ENCODE data around the gene STON2. TPM values are rescaled to one million over a fixed set of nuclear protein-coding genes. Genes with fewer than 3 reads are reported as not detected.
A peak's percentile ranks its signal among the peaks of the same experiment; 100 is the strongest.

Gene STON2
- total and polyA plus RNA-seq, 9 donors: 9.0 to 34.5 (median 12.1) TPM

- Histone ChIP-seq H3K4me3 (ENCODE audit: low read length) (peak overlapping the region; percentile 90), H3K4me1 (ENCODE audit: control insufficient read depth, insufficient read depth, low read length) (peaks cover 8% of the 10 kb centered on the region), H3K9me3 (replicated peaks; ENCODE audit: control insufficient read depth, low read depth, low read length) (no peaks in the 10 kb centered on the region), H3K27ac (ENCODE audit: low read length) (peak overlapping the region; percentile 99), H3K27me3 (ENCODE audit: control insufficient read depth, insufficient read depth, low read length) (no peaks in the 10 kb centered on the region), H3K36me3 (ENCODE audit: control insufficient read depth, insufficient read depth, low read length) (peaks cover 4% of the 10 kb centered on the region)
- under 1% methylated on average over 61 of the region's 84 CpGs for WGBS (ENCODE audit: insufficient coverage)
- DNase-seq: peak; percentile 60
Measured at GRCh38 chr14:81219759-81220579, 180.2 kb downstream of the STON2 start.

- WGBS (ENCODE audit: insufficient coverage): 0% methylated on average over 21 of the region's 29 CpGs
- Histone ChIP-seq H3K36me3 (ENCODE audit: control insufficient read depth, insufficient read depth, low read length) (peaks cover 4% of the 10 kb centered on the region), H3K27ac (ENCODE audit: low read length) (peak overlapping the region; percentile 99), H3K4me3 (ENCODE audit: low read length) (peak overlapping the region; percentile 90), H3K4me1 (ENCODE audit: control insufficient read depth, insufficient read depth, low read length) (peaks cover 8% of the 10 kb centered on the region), H3K9me3 (replicated peaks; ENCODE audit: control insufficient read depth, low read depth, low read length) (no peaks in the 10 kb centered on the region), H3K27me3 (ENCODE audit: control insufficient read depth, insufficient read depth, low read length) (no peaks in the 10 kb centered on the region)
- DNase-seq: peak; percentile 99
Measured at GRCh38 chr14:81219210-81219758, 180.8 kb downstream of the STON2 start.

DNA sequence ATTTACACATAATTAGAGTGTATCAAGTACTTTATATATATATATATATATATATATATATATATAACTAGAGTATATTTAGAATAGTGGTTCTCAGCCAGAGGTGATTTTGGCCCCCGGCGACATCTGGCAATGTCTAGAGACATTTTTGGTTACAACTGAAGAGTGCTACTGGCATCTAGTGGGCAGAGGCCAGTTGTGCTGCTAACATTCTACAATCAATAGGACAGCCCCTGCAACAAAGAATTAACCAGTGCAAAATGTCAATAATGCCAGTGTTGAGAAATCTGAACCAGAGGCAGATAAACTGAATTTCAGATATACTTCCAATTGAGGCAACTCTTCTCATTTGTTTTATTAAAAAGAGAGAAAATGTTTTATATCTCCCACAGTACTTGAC lies 188.3 kb downstream of the STON2 start:
- H3K9me3 ChIP-seq (replicated peaks; ENCODE audit: control insufficient read depth, low read depth, low read length): no peaks in the 10 kb centered on the region
- WGBS (ENCODE audit: insufficient coverage): no CpG with 5 or more reads among the region's 2 CpGs
- H3K27ac ChIP-seq (ENCODE audit: low read length): no peak overlapping the region
- H3K4me3 ChIP-seq (ENCODE audit: low read length): no peak overlapping the region
- peaks cover 29% of the 10 kb centered on the region for H3K36me3 ChIP-seq (ENCODE audit: control insufficient read depth, insufficient read depth, low read length)
- no peaks in the 10 kb centered on the region for H3K27me3 ChIP-seq (ENCODE audit: control insufficient read depth, insufficient read depth, low read length)
- peak; percentile 33 for DNase-seq
- no peaks in the 10 kb centered on the region for H3K4me1 ChIP-seq (ENCODE audit: control insufficient read depth, insufficient read depth, low read length)

Other genes with a start within 250 kb of the STON2 start
- gene GTF2A1, start 179.4 kb downstream of the STON2 start, total RNA-seq: 12.4 TPM
- gene GTF2A1, start 179.4 kb downstream of the STON2 start, polyA plus RNA-seq (ENCODE audit: insufficient read depth in 1 of 8, insufficient read length in 8 of 8, low replicate concordance in 1 of 8): 10 to 100 TPM; 12.1 to 24.3 (median 16.8) TPM
- 40.4 TPM for gene SEL1L, start 133.5 kb upstream of the STON2 start, total RNA-seq
- gene SEL1L, start 133.5 kb upstream of the STON2 start, polyA plus RNA-seq (ENCODE audit: insufficient read depth in 1 of 8, insufficient read length in 8 of 8, low replicate concordance in 1 of 8): 10 to 100 TPM; 22.2 to 48.1 (median 35.9) TPM

Data from muscle of leg (tissue), 11 donors.